WTC11 (cell line): ENCODE measurements around the gene SLCO2A1. TPM values are rescaled to one million over a fixed set of nuclear protein-coding genes. Genes with fewer than 3 reads are reported as not detected.
A peak's percentile ranks its signal among the peaks of the same experiment; 100 is the strongest.

Experiments
- ATAC-seq: fragments of 200-7000 bp; cut with Tn5 transposase; 2 replicates; pipeline ENCODE4 v1.10.0; 2021; ENCODE audit warnings: mild to moderate bottlenecking, moderate library complexity
- CTCF ChIA-PET: fragments of 300-600 bp; sonication (Branson Sonifier 250); formaldehyde crosslinking; loops from one replicate; lab custom pipeline; 2021; ENCODE audit warnings: antibody characterized with exemption; lab: Charles Lee
- POLR2A ChIA-PET: fragments of 350-600 bp; sonication (Branson Sonifier 250); formaldehyde crosslinking; loops from one replicate; lab custom pipeline; 2021; ENCODE audit warnings: antibody characterized with exemption; lab: Charles Lee
- DNase-seq: peaks from one replicate; pipeline ENCODE4 v3.0.0; 2021; ENCODE audit warnings: low spot score
- H3K27ac Mint-ChIP-seq: 2 replicates; pipeline ENCODE4 v1.8.0; 2021; ENCODE audit warnings: mixed read lengths
- H3K27me3 Mint-ChIP-seq: 2 replicates; pipeline ENCODE4 v1.8.0; 2021; ENCODE audit warnings: low read depth, mild to moderate bottlenecking, moderate library complexity, mixed read lengths
- H3K36me3 Mint-ChIP-seq: 2 replicates; pipeline ENCODE4 v1.8.0; 2021; ENCODE audit warnings: mixed read lengths
- H3K4me1 Mint-ChIP-seq: 2 replicates; pipeline ENCODE4 v1.8.0; 2022; ENCODE audit warnings: mixed read lengths
- H3K4me3 Mint-ChIP-seq: 2 replicates; pipeline ENCODE4 v1.8.0; 2021; ENCODE audit warnings: mild to moderate bottlenecking, moderate library complexity, mixed read lengths
- H3K9me3 Mint-ChIP-seq: 2 replicates; pipeline ENCODE4 v1.8.0; 2021; ENCODE audit warnings: mixed read lengths
- ATF1 ChIP-seq: sonication (generic); formaldehyde crosslinking; IDR thresholded peaks from 2 replicates; pipeline ENCODE4 v1.8.1; 2023; ENCODE audit warnings: mild to moderate bottlenecking, moderate library complexity, missing genetic modification reagents
- E2F1 ChIP-seq: sonication (generic); formaldehyde crosslinking; IDR thresholded peaks from 2 replicates; pipeline ENCODE4 v1.8.0; 2022; ENCODE audit warnings: mild to moderate bottlenecking, missing genetic modification reagents
- ETV6 ChIP-seq: sonication (generic); formaldehyde crosslinking; IDR thresholded peaks from 2 replicates; pipeline ENCODE4 v1.8.1; 2022; ENCODE audit warnings: mild to moderate bottlenecking, missing genetic modification reagents
- HMGA2 ChIP-seq: fragments of 250-450 bp; sonication (Bioruptor Pico); IDR thresholded peaks from 2 replicates; pipeline ENCODE4 v1.4.0; 2021; ENCODE audit warnings: mild to moderate bottlenecking, moderate library complexity
- MXD4 ChIP-seq: fragments of 250-450 bp; sonication (Bioruptor Pico); IDR thresholded peaks from 2 replicates; pipeline ENCODE4 v1.8.0; 2021; ENCODE audit warnings: mild to moderate bottlenecking, moderate library complexity, borderline replicate concordance
- NFYB ChIP-seq: sonication (generic); formaldehyde crosslinking; conservative IDR thresholded peaks from 2 replicates; pipeline ENCODE4 v1.8.0; 2022; ENCODE audit warnings: low read depth, missing genetic modification reagents
- PREB ChIP-seq: sonication (generic); formaldehyde crosslinking; IDR thresholded peaks from 2 replicates; pipeline ENCODE4 v1.8.1; 2022; ENCODE audit warnings: mild to moderate bottlenecking, missing genetic modification reagents, moderate library complexity, borderline replicate concordance
- RELA ChIP-seq: sonication (generic); formaldehyde crosslinking; IDR thresholded peaks from 2 replicates; pipeline ENCODE4 v1.8.1; 2022; ENCODE audit warnings: missing genetic modification reagents, mild to moderate bottlenecking, borderline replicate concordance
- SMAD4 ChIP-seq: sonication (generic); formaldehyde crosslinking; IDR thresholded peaks from 2 replicates; pipeline ENCODE4 v1.8.0; 2022; ENCODE audit warnings: mild to moderate bottlenecking, missing genetic modification reagents
- ZBTB43 ChIP-seq: sonication (generic); formaldehyde crosslinking; IDR thresholded peaks from 2 replicates; pipeline ENCODE4 v1.8.1; 2023; ENCODE audit warnings: mild to moderate bottlenecking, missing genetic modification reagents
- ZNF219 ChIP-seq: sonication (generic); formaldehyde crosslinking; IDR thresholded peaks from 2 replicates; pipeline ENCODE4 v1.8.0; 2023; ENCODE audit warnings: missing genetic modification reagents, mild to moderate bottlenecking, borderline replicate concordance
- ZNF263 ChIP-seq: sonication (generic); formaldehyde crosslinking; IDR thresholded peaks from 2 replicates; pipeline ENCODE4 v1.8.1; 2022; ENCODE audit warnings: low read depth, mild to moderate bottlenecking, moderate library complexity, missing genetic modification reagents
- ZNF317 ChIP-seq: sonication (generic); formaldehyde crosslinking; IDR thresholded peaks from 2 replicates; pipeline ENCODE4 v1.8.1; 2023; ENCODE audit warnings: low read depth, mild to moderate bottlenecking, moderate library complexity, missing genetic modification reagents, borderline replicate concordance
- ZNF423 ChIP-seq: fragments of 250-450 bp; sonication (Bioruptor Pico); IDR thresholded peaks from 2 replicates; pipeline ENCODE4 v2.1.2; 2022; ENCODE audit warnings: mild to moderate bottlenecking, moderate library complexity
- total RNA-seq: library from RNA; stranded (reverse); gene quantifications from 3 replicates; pipeline ENCODE4 v1.2.3, GENCODE V29; 2021
- TF ChIP-seq, protein P1 (sequence below): sonication (generic); formaldehyde crosslinking; IDR thresholded peaks from 2 replicates; pipeline ENCODE4 v1.8.1; 2023; ENCODE audit warnings: mild to moderate bottlenecking, moderate library complexity, missing genetic modification reagents

The SLCO2A1 gene
- total RNA-seq, 1 experiment from 2014 or later = 3.3 TPM

DNA sequence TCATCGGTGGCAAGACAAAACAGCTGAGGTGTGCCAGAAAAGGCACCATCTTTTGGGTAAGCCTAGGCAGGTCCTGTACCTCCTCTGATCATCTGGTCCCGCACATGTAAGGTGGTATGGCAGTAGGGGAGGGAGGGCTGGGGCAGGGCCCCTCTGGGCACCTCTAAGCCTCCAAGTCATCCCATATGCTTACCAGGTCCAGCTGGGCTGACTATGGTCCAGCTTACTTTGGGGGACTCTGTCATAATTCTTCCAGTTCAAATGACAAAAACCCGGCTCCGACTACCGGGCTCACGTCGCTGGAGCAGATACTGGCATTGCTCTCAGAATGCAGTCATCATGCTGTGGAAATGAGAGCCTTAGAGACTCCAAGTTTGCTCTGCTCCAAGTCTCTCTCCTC, 132.2 kb downstream of the SLCO2A1 start:
- peaks cover 47% of the 10 kb centered on the region for H3K27me3 Mint-ChIP-seq
- ATAC-seq = no peak
- no peak overlapping the region for H3K27ac Mint-ChIP-seq
- POLR2A ChIA-PET = interaction anchor here (1.2 kb wide), 1 partner anchor 77 kb away, joined by 5 read pairs; no protein-coding TSS in a partner anchor
- H3K36me3 Mint-ChIP-seq = no peaks in the 10 kb centered on the region
- H3K9me3 Mint-ChIP-seq = no peaks in the 10 kb centered on the region
- CTCF ChIA-PET = interaction anchor here (3.2 kb wide), 1 partner anchor 13 kb away, joined by 14 read pairs; no protein-coding TSS in a partner anchor
- no peak for TF ChIP-seq ZNF219 (CRISPR knock-in tag)
- no peak for TF ChIP-seq SMAD4 (CRISPR knock-in tag)
- TF ChIP-seq NFYB (CRISPR knock-in tag) = no peak
- no peak for TF ChIP-seq ZNF317 (CRISPR knock-in tag)
- TF ChIP-seq RELA = no peak
- no peak for TF ChIP-seq E2F1 (CRISPR knock-in tag)
- no peak for TF ChIP-seq PREB (CRISPR knock-in tag)
- TF ChIP-seq ETV6 (CRISPR knock-in tag) = no peak
- TF ChIP-seq HMGA2 = no peak
- TF ChIP-seq ZNF263 (CRISPR knock-in tag) = no peak
- no peak for TF ChIP-seq ZBTB43 (CRISPR knock-in tag)
- TF ChIP-seq ATF1 (CRISPR knock-in tag) = no peak
- H3K4me3 Mint-ChIP-seq = 0 out of 2 replicates have a peak overlapping the region, but pooled peaks have one; percentile 89
- DNase-seq = no peak
- peaks cover 8% of the 10 kb centered on the region for H3K4me1 Mint-ChIP-seq

DNA sequence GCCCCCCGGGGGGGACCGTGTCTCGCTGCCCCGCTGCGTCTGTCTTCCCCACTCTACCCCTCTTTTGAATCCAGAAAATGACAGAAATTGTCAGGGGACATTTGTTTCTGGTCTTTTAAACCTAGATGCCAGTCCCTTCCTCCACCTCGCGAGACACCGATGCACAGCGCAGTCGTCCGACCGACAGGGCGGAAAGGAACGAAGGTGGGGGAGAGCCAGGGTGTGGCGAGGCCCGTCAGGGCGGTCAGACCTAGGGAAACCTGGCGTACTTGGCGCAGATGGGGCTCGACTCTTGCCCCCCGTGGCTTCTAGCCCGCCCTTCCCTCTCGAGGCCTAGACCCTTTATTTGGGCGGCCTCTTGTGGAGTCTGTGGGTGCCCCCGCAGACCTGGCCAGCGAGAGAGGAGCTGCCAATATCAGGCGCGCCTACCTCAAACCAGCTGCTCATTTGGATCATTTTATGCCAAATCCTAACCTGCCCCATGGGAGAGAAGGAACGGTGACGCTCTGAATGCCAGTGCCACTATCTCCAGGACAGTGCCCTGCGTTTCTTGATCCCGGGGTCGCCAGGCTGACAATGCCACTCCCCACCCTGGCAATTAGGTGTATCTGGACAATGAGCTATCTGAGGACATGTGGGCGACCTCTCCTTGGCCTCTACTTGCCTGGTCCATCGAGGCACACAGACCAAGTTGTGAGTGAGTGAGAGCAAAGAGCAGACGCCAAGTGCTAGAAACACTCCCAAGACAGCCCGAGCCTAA, 133.5 kb downstream of the SLCO2A1 start:
- H3K27me3 Mint-ChIP-seq = peaks cover 49% of the 10 kb centered on the region
- no peak overlapping the region for H3K27ac Mint-ChIP-seq
- peak; percentile 24 for ATAC-seq
- TF ChIP-seq ZNF423 (CRISPR knock-in tag) (no peak), ZBTB43 (CRISPR knock-in tag) (no peak), MXD4 (CRISPR knock-in tag) (no peak)
- TF ChIP-seq, protein P1, sequence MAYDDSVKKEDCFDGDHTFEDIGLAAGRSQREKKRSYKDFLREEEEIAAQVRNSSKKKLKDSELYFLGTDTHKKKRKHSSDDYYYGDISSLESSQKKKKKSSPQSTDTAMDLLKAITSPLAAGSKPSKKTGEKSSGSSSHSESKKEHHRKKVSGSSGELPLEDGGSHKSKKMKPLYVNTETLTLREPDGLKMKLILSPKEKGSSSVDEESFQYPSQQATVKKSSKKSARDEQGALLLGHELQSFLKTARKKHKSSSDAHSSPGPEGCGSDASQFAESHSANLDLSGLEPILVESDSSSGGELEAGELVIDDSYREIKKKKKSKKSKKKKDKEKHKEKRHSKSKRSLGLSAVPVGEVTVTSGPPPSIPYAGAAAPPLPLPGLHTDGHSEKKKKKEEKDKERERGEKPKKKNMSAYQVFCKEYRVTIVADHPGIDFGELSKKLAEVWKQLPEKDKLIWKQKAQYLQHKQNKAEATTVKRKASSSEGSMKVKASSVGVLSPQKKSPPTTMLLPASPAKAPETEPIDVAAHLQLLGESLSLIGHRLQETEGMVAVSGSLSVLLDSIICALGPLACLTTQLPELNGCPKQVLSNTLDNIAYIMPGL = peak; percentile 12; the same call in 1 of the 2 replicates
- TF ChIP-seq, all 79 proteins: peak for 1
- peak; percentile 35 for DNase-seq
- Mint-ChIP-seq H3K36me3 (no peaks in the 10 kb centered on the region), H3K9me3 (no peaks in the 10 kb centered on the region), H3K4me1 (peaks cover 8% of the 10 kb centered on the region), H3K4me3 (peak overlapping the region; percentile 89)
- CTCF ChIA-PET = interaction anchor here (1.0 to 3.2 kb wide), 6 partner anchors 9 to 89 kb away, joined by 3 to 14 read pairs (median 4); no protein-coding TSS in a partner anchor
- POLR2A ChIA-PET = interaction anchor here (1.2 kb wide), 1 partner anchor 76 kb away, joined by 5 read pairs; no protein-coding TSS in a partner anchor
